Mesothelial cell of epicardium (in vitro differentiated cells): ENCODE results near the gene PNPLA2. TPM values are rescaled to one million over a fixed set of nuclear protein-coding genes. Genes with fewer than 3 reads are reported as not detected.

Experiments used
- DNase-seq, 2 experiments: peaks; one replicate each; pipeline ENCODE4 v3.0.0; 2021; ENCODE audit warnings: low spot score in 2 of 2; ENCODE audit not compliant: unreplicated experiment in 2 of 2
- H3K27ac Mint-ChIP-seq: 2 replicates; pipeline ENCODE4 v1.8.0; 2021; ENCODE audit warnings: mixed read lengths
- H3K27me3 Mint-ChIP-seq: 2 replicates; pipeline ENCODE4 v1.8.0; 2021; ENCODE audit warnings: low read depth, mixed read lengths
- H3K36me3 Mint-ChIP-seq: 2 replicates; pipeline ENCODE4 v1.8.0; 2021; ENCODE audit warnings: mixed read lengths
- H3K4me1 Mint-ChIP-seq: 2 replicates; pipeline ENCODE4 v1.8.0; 2021; ENCODE audit warnings: mixed read lengths
- H3K4me3 Mint-ChIP-seq: 2 replicates; pipeline ENCODE4 v1.8.0; 2021; ENCODE audit warnings: mild to moderate bottlenecking, moderate library complexity, mixed read lengths
- H3K9me3 Mint-ChIP-seq: 2 replicates; pipeline ENCODE4 v1.8.0; 2021; ENCODE audit warnings: mixed read lengths
- total RNA-seq: library from RNA; stranded (reverse); gene quantifications from 3 replicates; pipeline ENCODE4 v1.2.1, GENCODE V29; 2021
- TF ChIP-seq, protein P1 (sequence below): fragments of 200-600 bp; sonication (generic); IDR thresholded peaks from one replicate; pipeline ENCODE4 v1.5.0; 2021; ENCODE audit warnings: antibody characterized with exemption; ENCODE audit not compliant: unreplicated experiment

PNPLA2 gene
- total RNA-seq, 1 donor from 2014 or later, result 50.9 TPM

- TF ChIP-seq, protein P1, sequence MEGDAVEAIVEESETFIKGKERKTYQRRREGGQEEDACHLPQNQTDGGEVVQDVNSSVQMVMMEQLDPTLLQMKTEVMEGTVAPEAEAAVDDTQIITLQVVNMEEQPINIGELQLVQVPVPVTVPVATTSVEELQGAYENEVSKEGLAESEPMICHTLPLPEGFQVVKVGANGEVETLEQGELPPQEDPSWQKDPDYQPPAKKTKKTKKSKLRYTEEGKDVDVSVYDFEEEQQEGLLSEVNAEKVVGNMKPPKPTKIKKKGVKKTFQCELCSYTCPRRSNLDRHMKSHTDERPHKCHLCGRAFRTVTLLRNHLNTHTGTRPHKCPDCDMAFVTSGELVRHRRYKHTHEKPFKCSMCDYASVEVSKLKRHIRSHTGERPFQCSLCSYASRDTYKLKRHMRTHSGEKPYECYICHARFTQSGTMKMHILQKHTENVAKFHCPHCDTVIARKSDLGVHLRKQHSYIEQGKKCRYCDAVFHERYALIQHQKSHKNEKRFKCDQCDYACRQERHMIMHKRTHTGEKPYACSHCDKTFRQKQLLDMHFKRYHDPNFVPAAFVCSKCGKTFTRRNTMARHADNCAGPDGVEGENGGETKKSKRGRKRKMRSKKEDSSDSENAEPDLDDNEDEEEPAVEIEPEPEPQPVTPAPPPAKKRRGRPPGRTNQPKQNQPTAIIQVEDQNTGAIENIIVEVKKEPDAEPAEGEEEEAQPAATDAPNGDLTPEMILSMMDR, result no peak
- peak overlapping the region; percentile 90 for H3K27ac Mint-ChIP-seq
- no peaks in the 10 kb centered on the region for H3K27me3 Mint-ChIP-seq
- no peaks in the 10 kb centered on the region for H3K9me3 Mint-ChIP-seq
- no peaks in the 10 kb centered on the region for H3K36me3 Mint-ChIP-seq
- H3K4me3 Mint-ChIP-seq, result peak overlapping the region; percentile 83
- H3K4me1 Mint-ChIP-seq, result peaks cover 40% of the 10 kb centered on the region
- no peak for DNase-seq
These were observed 23.3 kb downstream of the PNPLA2 start for GRCh38 chr11:841981-842369.

DNA sequence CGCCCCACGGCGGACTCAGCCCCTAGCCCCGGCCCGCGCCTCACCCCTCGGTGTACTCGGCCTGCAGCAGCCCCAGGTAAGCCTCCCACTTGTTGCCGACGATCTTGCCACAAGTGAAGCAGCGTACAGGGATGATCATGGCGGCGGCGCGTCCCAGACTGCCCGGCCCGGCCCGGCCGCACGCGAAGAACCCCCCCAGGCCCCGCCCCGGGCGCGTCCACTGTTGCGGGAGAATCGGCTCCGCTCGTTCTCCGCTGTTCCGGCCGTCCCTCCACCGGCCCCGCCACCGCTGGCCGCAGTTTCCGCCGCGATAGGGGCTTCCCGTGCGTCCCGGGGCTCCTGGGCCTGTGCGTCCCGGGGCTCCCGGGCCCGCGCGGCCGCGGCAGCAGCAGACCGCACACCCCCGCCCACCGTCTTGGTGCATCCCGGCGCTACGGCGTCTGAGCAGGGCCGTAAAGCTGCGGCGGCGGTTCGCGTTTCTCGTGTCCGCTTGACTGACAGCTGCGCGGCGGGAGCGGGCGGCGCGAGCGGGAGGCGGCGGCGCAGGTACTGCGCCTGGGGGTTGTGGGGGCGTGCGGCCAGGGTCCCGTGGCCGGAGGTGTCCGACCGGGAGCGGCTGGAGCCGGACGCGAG lies 23.8 kb downstream of the PNPLA2 start, which contains the start of the genes POLR2L and TSPAN4:
TSS of gene POLR2L (minus strand) at position 160 of the 633 bp plus-strand sequence. CDS start at position 139, 21 bp downstream.
TSS of gene TSPAN4 (plus strand) at position 483 of the 633 bp plus-strand sequence. CDS start 7,453 bp downstream, outside the sequence.
- H3K36me3 Mint-ChIP-seq, result no peaks in the 10 kb centered on the region
- no peaks in the 10 kb centered on the region for H3K9me3 Mint-ChIP-seq
- peak within 1 kb of the TSS; percentile 83 for H3K4me3 Mint-ChIP-seq
- peaks cover 40% of the 10 kb centered on the region for H3K4me1 Mint-ChIP-seq
- TF ChIP-seq, protein P1, result no peak
- H3K27me3 Mint-ChIP-seq, result no peaks in the 10 kb centered on the region
- peak; percentile 83 to 90 for DNase-seq
- H3K27ac Mint-ChIP-seq, result peak within 1 kb of the TSS; percentile 90

GRCh38 chr11:843086-843734 lies 24.5 kb downstream of the PNPLA2 start:
- peaks cover 40% of the 10 kb centered on the region for H3K4me1 Mint-ChIP-seq
- no peaks in the 10 kb centered on the region for H3K36me3 Mint-ChIP-seq
- no peaks in the 10 kb centered on the region for H3K9me3 Mint-ChIP-seq
- no peaks in the 10 kb centered on the region for H3K27me3 Mint-ChIP-seq
- peak overlapping the region; percentile 87 for H3K27ac Mint-ChIP-seq
- TF ChIP-seq, protein P1, result no peak
- no peak for DNase-seq
- H3K4me3 Mint-ChIP-seq, result peak overlapping the region; percentile 75

- DNase-seq, result peak in 1 of 2 experiments; percentile 74
- peak overlapping the region; percentile 87 for H3K27ac Mint-ChIP-seq
- H3K4me3 Mint-ChIP-seq, result peak overlapping the region; percentile 75
- H3K27me3 Mint-ChIP-seq, result no peaks in the 10 kb centered on the region
- H3K4me1 Mint-ChIP-seq, result peaks cover 45% of the 10 kb centered on the region
- no peaks in the 10 kb centered on the region for H3K36me3 Mint-ChIP-seq
- H3K9me3 Mint-ChIP-seq, result no peaks in the 10 kb centered on the region
- TF ChIP-seq, protein P1, result no peak
These were observed 25.3 kb downstream of the PNPLA2 start for GRCh38 chr11:843818-844692.
